MM.1S (cell line): Measurements from ENCODE around the gene EIF3I.

Experiments
- CTCF ChIP-seq: fragments of 300-600 bp; sonication (generic); IDR thresholded peaks from 2 replicates; pipeline ENCODE4 v1.5.1; 2016; ENCODE audit warnings: antibody characterized with exemption, low read length, mixed read lengths
- EZH2 ChIP-seq: fragments of 300-600 bp; sonication (generic); optimal IDR thresholded peaks from 2 replicates; pipeline ENCODE3; 2017; ENCODE audit warnings: low read depth, mild to moderate bottlenecking, antibody characterized with exemption, low read length, mixed read lengths
- EZH2phosphoT487 ChIP-seq: fragments of 300-600 bp; sonication (generic); IDR thresholded peaks from 2 replicates; pipeline ENCODE4 v1.6.1; 2018; ENCODE audit warnings: antibody characterized with exemption, low read length

GRCh38 chr1:32172621-32173245, 49.5 kb upstream of the EIF3I start:
- TF ChIP-seq CTCF (no peak), EZH2phosphoT487 (no peak), EZH2 (no peak)
